ENCODE measurements around the gene SLC6A20. TPM values are rescaled to one million over a fixed set of nuclear protein-coding genes. Genes with fewer than 3 reads are reported as not detected.

SLC6A20 gene
- polyA plus RNA-seq, 1 donor (not counting 4 experiments of a cell fraction or from before 2014, with no cell fraction given), result 0.34 TPM

DNA sequence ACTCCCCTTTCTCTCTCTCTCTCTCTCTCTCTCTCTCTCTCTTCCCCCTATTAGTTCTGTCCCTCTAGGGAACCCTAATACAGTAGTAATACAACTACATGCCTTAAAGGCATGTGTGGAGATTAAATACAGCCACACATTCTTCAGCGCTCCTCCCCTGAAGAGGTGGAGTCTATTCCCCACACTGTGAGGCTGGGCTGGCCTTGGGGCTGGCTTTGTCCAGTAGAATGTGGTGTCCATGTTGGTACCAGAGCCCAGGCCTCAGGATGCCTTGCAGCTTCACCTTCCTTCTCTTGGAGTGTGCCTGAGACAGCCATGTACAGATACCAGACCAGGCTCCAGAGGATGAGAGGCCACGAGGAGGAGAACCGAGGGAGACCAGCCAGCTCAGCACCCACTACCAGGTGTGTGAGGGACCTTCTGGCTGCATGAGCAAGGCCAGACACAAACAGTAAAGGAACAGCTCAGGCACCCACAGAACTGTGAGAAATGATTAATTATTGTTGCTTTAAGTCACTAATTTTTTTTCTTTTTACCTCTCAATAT lies 10.7 kb downstream of the SLC6A20 start:
- DNase-seq (ENCODE audit: low read depth, low spot score) (no peak), FAIRE-seq (no peak)
- peaks cover 12% of the 10 kb centered on the region for H3K27me3 ChIP-seq (ENCODE audit: control insufficient read depth, extremely low read depth, insufficient read depth, low read length)
- no peak overlapping the region for H3K4me3 ChIP-seq (ENCODE audit: control insufficient read depth in 2 of 3, extremely low read depth in 1 of 3, insufficient read depth in 2 of 3, low read depth in 1 of 3, low read length in 3 of 3)
- H3K79me2 ChIP-seq (ENCODE audit: control insufficient read depth, insufficient read depth, low read length), result no peaks in the 10 kb centered on the region
- H2AFZ ChIP-seq (ENCODE audit: control insufficient read depth, low read length), result no peak overlapping the region
- no peaks in the 10 kb centered on the region for H4K20me1 ChIP-seq (ENCODE audit: control insufficient read depth, extremely low read depth, insufficient read depth, low read length)
- no peaks in the 10 kb centered on the region for H3K36me3 ChIP-seq (ENCODE audit: control insufficient read depth in 2 of 2, extremely low read depth in 1 of 2, insufficient read depth in 2 of 2, low read length in 2 of 2)
- no peak for TF ChIP-seq EZH2 (IDR thresholded peaks at IDR 0.05; ENCODE audit: low read length)
- TF ChIP-seq, protein P1, sequence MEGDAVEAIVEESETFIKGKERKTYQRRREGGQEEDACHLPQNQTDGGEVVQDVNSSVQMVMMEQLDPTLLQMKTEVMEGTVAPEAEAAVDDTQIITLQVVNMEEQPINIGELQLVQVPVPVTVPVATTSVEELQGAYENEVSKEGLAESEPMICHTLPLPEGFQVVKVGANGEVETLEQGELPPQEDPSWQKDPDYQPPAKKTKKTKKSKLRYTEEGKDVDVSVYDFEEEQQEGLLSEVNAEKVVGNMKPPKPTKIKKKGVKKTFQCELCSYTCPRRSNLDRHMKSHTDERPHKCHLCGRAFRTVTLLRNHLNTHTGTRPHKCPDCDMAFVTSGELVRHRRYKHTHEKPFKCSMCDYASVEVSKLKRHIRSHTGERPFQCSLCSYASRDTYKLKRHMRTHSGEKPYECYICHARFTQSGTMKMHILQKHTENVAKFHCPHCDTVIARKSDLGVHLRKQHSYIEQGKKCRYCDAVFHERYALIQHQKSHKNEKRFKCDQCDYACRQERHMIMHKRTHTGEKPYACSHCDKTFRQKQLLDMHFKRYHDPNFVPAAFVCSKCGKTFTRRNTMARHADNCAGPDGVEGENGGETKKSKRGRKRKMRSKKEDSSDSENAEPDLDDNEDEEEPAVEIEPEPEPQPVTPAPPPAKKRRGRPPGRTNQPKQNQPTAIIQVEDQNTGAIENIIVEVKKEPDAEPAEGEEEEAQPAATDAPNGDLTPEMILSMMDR (optimal IDR thresholded peaks at IDR 0.05 in 1 of 3, IDR thresholded peaks at IDR 0.05 in 1 of 3, conservative IDR thresholded peaks at IDR 0.05 in 1 of 3; ENCODE audit: extremely low read depth in 1 of 3, insufficient read depth in 2 of 3, low read length in 3 of 3), result no peak
- H3K9me3 ChIP-seq (ENCODE audit: control insufficient read depth, low read depth, low read length), result no peaks in the 10 kb centered on the region
- no peaks in the 10 kb centered on the region for H3K4me1 ChIP-seq (ENCODE audit: control insufficient read depth, extremely low read depth, insufficient read depth, low read length)
- no peak overlapping the region for H3K9ac ChIP-seq (ENCODE audit: control insufficient read depth, extremely low read depth, insufficient read depth, low read length)
- H3K9me1 ChIP-seq (ENCODE audit: control insufficient read depth, extremely low read depth, insufficient read depth, low read length), result no peaks in the 10 kb centered on the region
- dilution Hi-C loops (cut with MboI; ENCODE audit: extremely low pct_ligation_motif_present, low sequenced_read_pairs), result no loop called here
- no peak overlapping the region for H3K27ac ChIP-seq (ENCODE audit: control insufficient read depth, insufficient read depth, low read length)
- no peak overlapping the region for H3K4me2 ChIP-seq (ENCODE audit: control insufficient read depth, extremely low read depth, insufficient read depth, low read depth, low read length)

DNA sequence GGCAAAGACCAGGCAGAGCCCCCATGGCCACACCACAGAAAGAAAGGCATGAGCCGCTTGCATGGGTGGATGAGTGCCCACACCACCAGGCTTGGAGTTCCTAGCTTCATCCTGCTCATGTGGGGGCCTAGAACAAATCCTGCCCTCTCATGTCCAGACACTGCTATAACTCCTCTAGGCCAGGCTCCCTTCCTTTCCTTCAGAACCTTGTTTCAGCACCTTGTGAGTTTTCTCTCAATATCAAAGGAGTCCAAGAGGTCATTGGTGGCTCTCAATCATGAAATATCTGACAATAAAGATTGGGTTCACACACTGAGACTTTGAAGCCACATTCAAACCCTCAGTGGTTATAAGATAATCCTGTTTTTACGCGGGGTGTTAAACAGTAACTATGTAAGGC lies 12.7 kb downstream of the SLC6A20 start:
- FAIRE-seq, result no peak

More for the DNA sequence above, 12.7 kb downstream of the SLC6A20 start:
- TF ChIP-seq, protein P1 (optimal IDR thresholded peaks at IDR 0.05 in 1 of 3, IDR thresholded peaks at IDR 0.05 in 1 of 3, conservative IDR thresholded peaks at IDR 0.05 in 1 of 3; ENCODE audit: extremely low read depth in 1 of 3, insufficient read depth in 2 of 3, low read length in 3 of 3), result no peak
- no peak for TF ChIP-seq EZH2 (IDR thresholded peaks at IDR 0.05; ENCODE audit: low read length)
- dilution Hi-C loops (cut with MboI; ENCODE audit: extremely low pct_ligation_motif_present, low sequenced_read_pairs), result no loop called here
- no peaks in the 10 kb centered on the region for H4K20me1 ChIP-seq (ENCODE audit: control insufficient read depth, extremely low read depth, insufficient read depth, low read length)
- H2AFZ ChIP-seq (ENCODE audit: control insufficient read depth, low read length), result no peak overlapping the region
- peaks cover 12% of the 10 kb centered on the region for H3K27me3 ChIP-seq (ENCODE audit: control insufficient read depth, extremely low read depth, insufficient read depth, low read length)
- H3K4me1 ChIP-seq (ENCODE audit: control insufficient read depth, extremely low read depth, insufficient read depth, low read length), result no peaks in the 10 kb centered on the region
- H3K4me3 ChIP-seq (ENCODE audit: control insufficient read depth in 2 of 3, extremely low read depth in 1 of 3, insufficient read depth in 2 of 3, low read depth in 1 of 3, low read length in 3 of 3), result no peak overlapping the region
- no peaks in the 10 kb centered on the region for H3K36me3 ChIP-seq (ENCODE audit: control insufficient read depth in 2 of 2, extremely low read depth in 1 of 2, insufficient read depth in 2 of 2, low read length in 2 of 2)
- no peaks in the 10 kb centered on the region for H3K79me2 ChIP-seq (ENCODE audit: control insufficient read depth, insufficient read depth, low read length)
- no peaks in the 10 kb centered on the region for H3K9me1 ChIP-seq (ENCODE audit: control insufficient read depth, extremely low read depth, insufficient read depth, low read length)
- H3K4me2 ChIP-seq (ENCODE audit: control insufficient read depth, extremely low read depth, insufficient read depth, low read depth, low read length), result no peak overlapping the region
- no peaks in the 10 kb centered on the region for H3K9me3 ChIP-seq (ENCODE audit: control insufficient read depth, low read depth, low read length)
- no peak overlapping the region for H3K27ac ChIP-seq (ENCODE audit: control insufficient read depth, insufficient read depth, low read length)
- H3K9ac ChIP-seq (ENCODE audit: control insufficient read depth, extremely low read depth, insufficient read depth, low read length), result no peak overlapping the region
- DNase-seq (ENCODE audit: low read depth, low spot score), result no peak

All from keratinocyte (primary cell).